GM19193 (cell line): ENCODE data around the gene SART3.

Experiments
- POLR2A ChIP-seq: IDR thresholded peaks from 4 replicates; pipeline ENCODE4 v1.6.1; 2011; ENCODE audit not compliant: insufficient read depth, insufficient read length; ENCODE audit errors: extremely low read depth

SART3 gene

DNA sequence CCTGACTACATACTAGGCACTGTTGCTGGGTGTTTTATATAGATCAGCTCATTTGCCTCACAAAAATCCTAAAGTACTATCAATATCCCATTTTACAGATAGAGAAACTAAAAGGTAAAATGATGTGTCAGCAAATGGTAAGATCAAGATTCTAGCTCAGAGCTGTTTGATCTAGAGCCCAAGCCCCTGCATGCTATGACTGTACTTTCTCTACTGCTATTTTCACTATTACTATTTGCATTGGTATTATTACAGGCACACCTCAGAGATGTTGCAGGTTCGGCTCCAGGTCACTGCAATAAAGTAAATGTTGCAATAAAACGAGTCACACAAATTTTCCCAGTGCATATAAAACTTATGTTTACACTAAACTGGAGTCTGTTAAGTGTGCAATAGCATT is 12.3 kb upstream of the SART3 start:
- no peak for TF ChIP-seq POLR2A

DNA sequence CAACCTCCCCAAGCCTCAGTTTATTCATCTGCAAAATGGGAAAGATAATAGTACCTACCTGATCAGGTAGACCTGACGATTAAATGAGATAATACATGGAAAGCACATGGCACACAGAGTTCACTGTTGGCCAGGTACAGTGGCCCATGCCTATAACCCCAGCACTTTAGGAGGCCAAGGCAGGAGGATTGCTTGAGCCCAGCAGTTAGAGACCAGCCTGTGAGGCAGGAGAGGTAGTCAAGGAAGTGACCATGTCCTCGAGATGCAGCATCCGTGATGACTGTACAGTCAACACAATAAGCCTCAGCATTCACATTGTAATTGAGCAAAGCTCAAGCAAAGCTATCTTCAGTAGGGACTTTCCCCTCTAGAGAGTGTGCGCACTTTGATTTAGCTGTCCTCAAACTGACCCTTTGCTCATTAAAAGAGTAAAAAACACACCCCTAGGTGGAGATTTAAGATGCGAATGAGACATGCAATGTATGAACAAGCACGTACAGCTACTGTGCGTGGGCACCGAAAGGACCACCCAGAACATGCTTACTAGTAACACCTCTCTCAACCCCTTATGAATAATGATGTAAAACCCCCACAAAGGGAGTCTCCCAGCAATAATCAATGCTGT is 11.3 kb upstream of the SART3 start:
- TF ChIP-seq POLR2A: peak; percentile 38

DNA sequence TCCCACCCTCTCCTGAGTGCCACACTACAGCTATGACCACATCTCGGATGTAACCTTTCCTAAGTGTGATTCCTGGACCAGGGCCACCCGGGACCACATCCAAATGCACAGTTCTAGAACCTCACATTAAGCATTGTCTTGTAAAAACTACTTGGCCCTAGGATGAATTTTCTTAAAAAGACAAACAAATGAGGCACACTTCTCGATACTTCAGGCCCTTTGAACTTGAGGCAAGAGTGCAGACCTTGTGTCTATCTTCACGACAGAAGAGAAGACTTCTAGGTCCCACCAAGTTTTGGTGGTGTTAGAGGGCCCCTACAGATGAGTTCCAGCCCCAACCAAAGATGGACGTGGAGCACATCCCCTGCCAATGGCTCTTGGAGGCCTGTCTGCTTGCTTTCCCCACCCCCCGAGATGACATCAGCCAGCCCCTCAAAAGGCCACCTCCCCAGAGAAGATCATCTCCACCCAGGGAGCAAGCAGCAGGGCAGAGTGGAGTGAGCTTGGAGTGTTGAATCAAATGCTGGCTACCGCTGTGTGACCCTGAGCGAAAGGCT is 10.7 kb upstream of the SART3 start:
- TF ChIP-seq POLR2A: peak; percentile 9

DNA sequence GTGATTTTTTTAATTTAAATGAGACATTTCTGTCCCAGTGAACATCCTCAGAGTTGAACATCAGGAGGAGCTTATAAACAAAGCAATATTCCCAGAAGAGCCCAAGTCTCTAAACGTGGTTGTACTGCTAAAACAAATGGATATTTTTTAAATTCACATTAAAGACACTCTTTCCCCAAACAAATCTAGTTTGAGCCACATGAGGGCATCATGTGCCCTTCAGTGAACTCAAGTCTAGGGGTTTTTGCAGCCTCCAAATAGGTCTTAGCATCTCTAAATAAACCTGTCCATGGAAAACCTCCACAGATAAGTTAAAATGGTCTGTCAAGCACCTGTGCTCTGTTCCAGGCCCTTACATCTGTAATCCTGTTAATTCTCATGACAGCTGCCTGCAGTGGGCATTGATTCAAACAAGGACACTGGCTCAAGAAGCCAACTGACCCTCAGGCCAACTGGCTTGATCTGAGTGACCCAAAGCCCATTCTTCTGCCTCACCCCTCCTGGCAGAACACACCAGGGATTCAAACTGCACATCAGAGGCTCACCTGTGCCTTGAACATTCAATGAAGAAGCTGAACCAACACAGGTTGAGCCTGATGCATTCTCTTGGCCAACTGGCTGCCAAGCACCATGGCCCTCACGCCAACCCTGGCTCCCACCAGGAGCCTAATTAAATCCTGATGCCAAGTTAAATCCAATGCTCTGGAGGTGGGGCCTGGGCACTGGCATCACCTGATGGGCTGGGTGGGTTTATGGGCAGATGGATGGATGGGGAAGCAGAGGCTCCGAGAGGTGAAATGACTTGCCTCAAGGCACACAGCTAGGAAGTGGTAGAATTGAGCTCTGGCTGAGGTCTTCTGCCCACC is 10.0 kb upstream of the SART3 start:
- no peak for TF ChIP-seq POLR2A

DNA sequence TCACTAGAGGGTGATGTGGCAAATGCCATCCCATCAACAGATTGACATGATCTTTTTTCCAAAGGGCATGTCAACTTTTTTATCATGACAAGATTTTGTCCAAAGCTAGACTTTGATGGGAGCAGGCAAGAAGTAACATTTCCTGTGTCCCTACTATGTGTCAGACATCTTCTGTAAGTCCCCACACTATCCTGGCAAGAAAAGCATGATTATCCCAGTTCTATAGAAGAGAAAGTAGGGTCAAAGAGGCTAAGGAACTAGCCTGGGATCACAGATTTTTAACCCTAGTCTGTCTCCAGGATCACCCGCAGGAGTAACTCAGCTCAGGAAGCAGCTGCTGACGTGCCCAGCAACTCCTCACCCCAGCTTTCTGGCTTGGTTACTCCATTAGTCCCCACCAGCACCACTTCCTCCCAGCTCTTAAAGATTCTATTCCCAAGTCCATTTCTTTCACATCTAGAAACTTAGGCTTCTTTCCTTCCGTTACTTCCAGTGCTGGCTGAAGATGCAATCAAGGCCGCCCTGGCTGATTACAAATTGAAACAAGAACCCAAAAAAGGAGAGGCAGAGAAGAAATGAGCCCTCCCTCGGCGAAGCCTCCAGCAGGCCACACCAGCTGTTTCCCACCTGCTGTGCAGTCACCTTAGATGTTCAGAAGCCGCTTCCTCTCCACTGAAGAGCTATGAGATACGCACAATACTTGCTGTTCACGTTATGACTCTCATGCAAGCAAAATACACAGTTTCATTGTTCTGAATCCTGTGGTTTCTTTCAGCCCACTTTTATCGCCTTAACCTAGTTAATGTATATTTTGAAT is 7.6 kb upstream of the SART3 start:
- TF ChIP-seq POLR2A: peak; percentile 54

DNA sequence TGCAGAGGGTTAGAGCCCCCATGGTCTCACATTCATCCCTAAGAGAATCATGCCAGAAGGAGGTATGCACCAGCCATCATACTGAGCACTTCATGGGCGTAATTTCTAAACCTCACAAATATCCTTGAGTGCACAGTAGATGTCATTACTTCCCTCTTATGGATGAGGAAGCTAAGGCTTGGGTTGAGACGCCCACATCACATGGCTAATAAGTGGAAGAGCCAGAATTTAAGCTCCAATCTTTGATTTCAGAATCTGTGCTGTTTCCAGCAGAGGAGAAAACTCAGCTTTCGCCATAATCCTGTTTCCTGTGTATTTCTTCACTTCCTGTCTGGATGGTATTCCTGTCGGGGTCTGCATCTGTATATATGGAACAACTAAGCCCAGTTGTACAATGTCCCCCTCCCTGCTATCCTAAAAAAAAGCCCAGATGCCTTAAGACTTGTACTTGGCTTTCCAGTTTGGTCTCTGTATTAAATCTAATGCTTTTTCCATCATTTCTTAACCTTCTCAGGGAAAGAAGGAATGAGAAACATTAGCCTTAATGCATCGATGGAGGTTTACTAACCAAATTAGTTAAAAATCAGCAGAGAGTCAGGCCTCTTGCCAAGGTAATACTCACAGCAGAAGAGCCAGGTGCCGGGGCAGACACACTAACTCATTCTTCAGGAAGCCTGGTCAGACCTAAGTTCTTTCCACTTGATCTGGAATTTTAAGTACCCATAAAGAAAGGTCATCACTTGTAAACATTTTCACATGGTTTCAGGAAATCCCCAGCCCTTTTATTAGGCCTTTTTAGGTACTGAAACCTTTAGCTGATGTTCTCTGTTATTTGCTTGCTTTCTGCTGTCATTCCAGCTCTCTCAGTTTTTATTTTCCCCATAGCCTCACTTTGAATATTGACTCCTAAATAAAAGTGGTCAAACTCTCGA is 6.7 kb upstream of the SART3 start:
- peak; percentile 18 for TF ChIP-seq POLR2A

DNA sequence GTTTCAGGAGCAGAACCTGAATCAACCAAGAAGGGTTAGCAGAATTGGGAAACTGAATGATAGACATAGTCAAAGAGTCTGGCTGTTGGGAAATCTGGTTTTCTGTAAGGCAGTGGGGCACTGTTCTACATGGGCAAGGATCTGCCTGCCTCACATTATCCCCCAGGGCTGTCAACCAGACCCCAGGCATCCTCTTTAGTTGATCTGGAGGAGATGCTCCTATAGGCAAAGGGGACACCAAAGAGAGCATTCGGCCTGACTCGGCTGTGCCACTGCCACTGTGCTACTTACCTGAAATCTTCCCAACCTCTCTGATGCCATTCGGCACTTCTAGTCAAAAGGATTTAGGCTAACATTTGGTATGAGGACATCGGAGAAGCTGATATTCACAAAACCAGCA is 5.5 kb upstream of the SART3 start:
- no peak for TF ChIP-seq POLR2A

DNA sequence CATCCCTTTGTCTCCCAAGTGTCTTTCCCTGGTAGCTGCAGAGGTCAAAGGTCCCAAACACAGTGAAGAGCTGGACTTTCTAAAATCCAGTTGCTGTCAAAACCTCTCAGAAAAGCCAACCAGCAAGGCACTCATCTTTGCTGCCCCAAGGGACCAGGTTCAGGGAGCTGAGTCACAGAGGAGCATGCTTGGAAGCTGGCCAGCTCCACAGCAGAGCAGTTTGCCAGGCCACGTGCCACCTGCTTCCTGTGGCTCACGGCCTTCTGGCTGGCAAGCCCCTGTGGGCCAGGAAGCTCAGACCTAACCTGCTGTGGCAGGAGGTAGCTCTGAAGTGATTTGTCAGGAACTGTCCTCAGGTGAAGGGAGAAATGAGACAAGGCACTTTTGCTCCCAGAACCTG is 5.0 kb upstream of the SART3 start:
- TF ChIP-seq POLR2A: peak; percentile 53

DNA sequence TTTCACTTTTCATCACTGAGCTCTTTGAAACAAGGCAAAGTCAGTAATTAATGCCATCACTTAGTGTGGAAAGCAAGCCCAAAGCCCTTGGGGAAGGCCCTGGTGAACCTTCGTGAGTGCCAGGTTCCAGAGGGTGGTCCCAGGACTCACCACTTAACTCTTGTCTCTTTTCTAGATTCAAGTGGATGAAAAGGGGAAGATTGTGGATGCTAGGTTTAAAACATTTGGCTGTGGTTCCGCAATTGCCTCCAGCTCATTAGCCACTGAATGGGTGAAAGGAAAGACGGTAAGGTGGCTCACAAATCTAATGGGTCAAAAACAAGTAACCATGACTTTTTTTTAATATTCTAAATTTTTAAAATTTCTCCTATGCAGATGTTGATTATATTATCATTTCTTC is 4.2 kb upstream of the SART3 start:
- no peak for TF ChIP-seq POLR2A

DNA sequence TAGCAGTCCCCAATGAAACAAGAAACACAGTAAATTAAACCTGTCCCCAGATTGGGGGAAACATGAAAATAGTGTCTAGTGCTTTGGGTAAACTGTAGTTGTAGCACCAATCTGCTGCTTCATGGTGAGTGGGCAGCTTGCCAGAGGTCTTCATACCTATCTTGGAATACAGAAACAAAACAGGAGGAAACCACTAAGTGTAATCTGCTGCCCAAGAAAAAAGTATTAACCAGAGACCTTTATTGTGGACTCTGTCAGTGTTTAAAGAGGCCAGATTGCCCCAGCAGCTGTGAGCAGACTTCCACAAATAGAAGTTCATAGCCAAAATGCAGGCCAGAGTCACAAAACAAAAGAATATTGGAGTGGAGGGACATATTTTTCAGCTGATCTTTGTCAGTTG is 3.8 kb upstream of the SART3 start:
- no peak for TF ChIP-seq POLR2A

DNA sequence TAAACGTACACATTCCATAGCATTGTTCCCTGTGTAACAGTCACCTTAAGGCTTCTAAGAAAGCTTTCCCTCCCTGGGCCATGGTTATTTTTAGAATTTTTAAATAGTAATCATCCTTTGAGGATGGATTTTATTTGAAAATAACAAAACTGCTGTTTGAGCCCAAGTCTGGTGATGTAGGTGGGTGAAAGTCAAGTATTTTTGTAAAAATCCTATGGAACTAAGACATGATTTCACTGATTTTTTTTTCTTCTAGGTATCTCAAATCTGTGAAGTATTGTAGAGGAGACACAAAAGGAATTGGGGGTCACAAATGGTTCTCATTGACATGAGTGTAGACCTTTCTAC is 2.8 kb upstream of the SART3 start:
- TF ChIP-seq POLR2A: no peak

DNA sequence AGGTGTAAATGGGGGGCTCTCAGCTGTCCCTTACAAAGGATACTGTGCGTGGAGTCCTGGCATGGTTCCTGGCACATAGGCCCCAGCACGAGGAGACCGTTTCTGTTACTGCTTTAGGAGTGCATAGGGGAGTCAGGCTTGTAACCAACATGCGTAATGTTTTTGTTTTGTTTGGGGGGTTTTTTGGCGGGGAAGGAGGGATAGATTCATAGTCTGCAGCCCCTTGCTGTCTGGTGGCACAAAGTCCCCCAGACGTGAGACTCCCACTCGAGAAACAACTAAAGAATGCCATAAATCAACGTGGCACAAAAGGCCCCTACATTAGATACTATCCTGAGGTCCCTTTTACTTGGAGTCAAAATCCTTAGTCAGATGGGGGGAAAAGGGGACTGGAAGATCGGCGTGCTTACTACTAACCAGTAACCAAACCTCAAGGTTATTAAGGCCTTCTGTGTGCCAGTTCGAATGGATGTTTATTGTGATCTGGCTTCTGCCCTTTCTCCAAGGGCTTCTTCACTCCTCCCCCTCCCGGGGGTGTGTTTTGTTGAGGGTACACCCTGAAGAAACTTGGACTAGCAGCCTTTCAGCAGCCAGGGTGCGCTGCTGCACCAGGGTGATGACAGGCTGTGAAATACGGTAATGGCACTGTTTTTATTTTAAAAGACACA is 2.3 kb upstream of the SART3 start:
- peak; percentile 41 for TF ChIP-seq POLR2A

DNA sequence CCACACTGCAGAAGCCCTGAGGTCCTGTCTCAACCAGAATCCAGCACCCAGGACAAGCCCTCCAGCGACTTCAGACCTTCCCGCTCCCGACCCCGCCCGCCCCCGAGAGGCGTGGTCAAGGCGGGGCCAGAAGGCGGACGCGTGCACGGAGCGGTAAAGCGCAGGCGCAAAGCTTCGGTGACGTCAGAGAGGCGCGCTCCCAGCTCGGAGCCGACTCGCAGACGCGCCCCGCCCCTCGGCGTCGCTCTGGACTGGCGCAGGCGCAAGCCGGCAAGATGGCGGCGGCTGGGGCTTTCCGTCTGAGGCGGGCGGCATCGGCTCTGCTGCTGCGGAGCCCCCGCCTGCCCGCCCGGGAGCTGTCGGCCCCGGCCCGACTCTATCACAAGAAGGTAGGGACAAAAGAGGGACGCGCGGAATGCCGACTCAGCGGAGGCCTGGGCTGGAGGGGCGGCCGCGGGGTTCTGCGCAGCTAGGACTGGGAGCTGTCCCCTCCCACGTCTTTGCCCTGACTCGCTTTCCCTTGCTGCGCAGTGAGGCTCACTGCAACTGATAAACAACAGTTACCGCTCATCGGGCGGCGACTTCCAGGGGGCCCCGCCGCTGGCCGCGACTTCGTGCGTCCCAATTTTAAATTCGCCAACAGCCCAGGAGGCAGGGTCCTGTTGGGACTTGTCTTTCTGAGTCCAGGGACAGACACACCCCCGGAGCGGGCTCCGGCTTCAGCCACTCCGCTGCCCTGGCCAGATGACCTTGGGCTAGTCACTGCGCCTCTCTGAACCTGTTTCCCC is 1.6 kb upstream of the SART3 start, which contains the start of gene ISCU:
Gene ISCU, plus strand, starts transcription at position 249 of the 788 bp plus-strand sequence. Its CDS starts 27 bp downstream, at position 276.
- peak; percentile 98 for TF ChIP-seq POLR2A

DNA sequence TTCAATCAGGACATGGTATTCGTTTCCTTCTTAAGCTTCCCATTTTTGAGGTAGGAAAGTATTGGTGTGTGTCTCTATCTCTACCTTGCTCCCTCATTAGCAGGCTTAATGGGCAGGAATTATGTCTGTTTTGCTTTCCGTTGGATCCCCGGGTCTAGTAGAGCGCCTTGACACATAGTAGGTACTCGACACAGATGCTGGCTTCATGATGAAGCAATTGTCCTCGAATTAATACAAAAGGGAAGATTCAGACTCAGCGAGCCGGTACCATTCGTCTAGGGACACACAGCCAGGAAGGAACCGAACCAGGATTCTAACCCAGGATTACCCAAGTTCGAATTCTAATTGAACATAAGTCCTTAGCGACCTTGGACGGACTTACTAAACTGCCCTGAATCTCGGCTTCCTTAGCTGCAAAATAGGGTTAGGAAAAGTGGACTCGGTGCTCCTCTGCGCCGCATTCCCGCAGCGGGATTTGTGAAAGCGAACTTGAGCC is 927 bp upstream of the SART3 start:
- no peak for TF ChIP-seq POLR2A
